Activated B cell treated with CpG ODN at 0.5 μM for 24 hours (primary cell): Measurements from ENCODE around the gene RIC3. TPM values are rescaled to one million over a fixed set of nuclear protein-coding genes. Genes with fewer than 3 reads are reported as not detected.

ENCODE experiments used
- ATAC-seq: fragments of 200-7000 bp; cut with Tn5 transposase; one replicate; pipeline ENCODE4 v1.10.0; 2021; ENCODE audit warnings: low read depth, mild to moderate bottlenecking, moderate library complexity
- CTCF ChIA-PET: fragments of 350-600 bp; sonication (Branson Sonifier 250); formaldehyde crosslinking; loops from one replicate; lab custom pipeline; 2021; ENCODE audit warnings: antibody characterized with exemption; lab: Charles Lee
- POLR2A ChIA-PET: fragments of 350-600 bp; sonication (Branson Sonifier 250); formaldehyde crosslinking; loops from one replicate; lab custom pipeline; 2021; ENCODE audit warnings: antibody characterized with exemption; lab: Charles Lee
- DNase-seq: peaks from one replicate; pipeline ENCODE4 v3.0.0; 2022
- H3K27ac Mint-ChIP-seq: one replicate; pipeline ENCODE4 v1.8.0; 2020; ENCODE audit warnings: mixed read lengths
- H3K27me3 Mint-ChIP-seq: one replicate; pipeline ENCODE4 v1.8.0; 2021; ENCODE audit warnings: mixed read lengths
- H3K36me3 Mint-ChIP-seq: one replicate; pipeline ENCODE4 v1.8.0; 2021; ENCODE audit warnings: low read depth, mixed read lengths
- H3K4me1 Mint-ChIP-seq: one replicate; pipeline ENCODE4 v1.8.0; 2021; ENCODE audit warnings: mixed read lengths
- H3K4me3 Mint-ChIP-seq: one replicate; pipeline ENCODE4 v1.8.0; 2020; ENCODE audit warnings: mild to moderate bottlenecking, mixed read lengths
- H3K9me3 Mint-ChIP-seq: one replicate; pipeline ENCODE4 v1.8.0; 2020; ENCODE audit warnings: mixed read lengths
- intact Hi-C: fragments of 100-400 bp; cut with micrococcal nuclease; formaldehyde crosslinking; loops from one replicate; pipeline ENCODE4 v1.15.1; 2024
- total RNA-seq: library from RNA; stranded (reverse); gene quantifications from 2 replicates; pipeline ENCODE4 v1.2.3, GENCODE V29; 2022
- TF ChIP-seq, protein P1 (sequence below): fragments of 200-600 bp; IDR thresholded peaks from one replicate; pipeline ENCODE4 v1.8.0; 2022; ENCODE audit warnings: antibody characterized with exemption, mild to moderate bottlenecking

Gene RIC3
- total RNA-seq, 1 donor from 2014 or later = 52.8 TPM

- ChIA-PET POLR2A (no interaction called here), CTCF (interaction anchor here (1.2 kb wide), 1 partner anchor 12 kb away, joined by 9 read pairs; no protein-coding TSS in a partner anchor)
- Mint-ChIP-seq H3K27me3 (no peaks in the 10 kb centered on the region), H3K4me1 (peaks cover 69% of the 10 kb centered on the region), H3K27ac (no peak overlapping the region), H3K36me3 (no peaks in the 10 kb centered on the region), H3K9me3 (no peaks in the 10 kb centered on the region), H3K4me3 (no peak overlapping the region)
- ATAC-seq = no peak
- no peak for DNase-seq
- intact Hi-C loops = loop anchor here (5.0 to 10.0 kb wide), 3 partner anchors 217 to 760 kb away; partner anchors contain the start of genes EIF3F and TMEM9B
- TF ChIP-seq, protein P1, sequence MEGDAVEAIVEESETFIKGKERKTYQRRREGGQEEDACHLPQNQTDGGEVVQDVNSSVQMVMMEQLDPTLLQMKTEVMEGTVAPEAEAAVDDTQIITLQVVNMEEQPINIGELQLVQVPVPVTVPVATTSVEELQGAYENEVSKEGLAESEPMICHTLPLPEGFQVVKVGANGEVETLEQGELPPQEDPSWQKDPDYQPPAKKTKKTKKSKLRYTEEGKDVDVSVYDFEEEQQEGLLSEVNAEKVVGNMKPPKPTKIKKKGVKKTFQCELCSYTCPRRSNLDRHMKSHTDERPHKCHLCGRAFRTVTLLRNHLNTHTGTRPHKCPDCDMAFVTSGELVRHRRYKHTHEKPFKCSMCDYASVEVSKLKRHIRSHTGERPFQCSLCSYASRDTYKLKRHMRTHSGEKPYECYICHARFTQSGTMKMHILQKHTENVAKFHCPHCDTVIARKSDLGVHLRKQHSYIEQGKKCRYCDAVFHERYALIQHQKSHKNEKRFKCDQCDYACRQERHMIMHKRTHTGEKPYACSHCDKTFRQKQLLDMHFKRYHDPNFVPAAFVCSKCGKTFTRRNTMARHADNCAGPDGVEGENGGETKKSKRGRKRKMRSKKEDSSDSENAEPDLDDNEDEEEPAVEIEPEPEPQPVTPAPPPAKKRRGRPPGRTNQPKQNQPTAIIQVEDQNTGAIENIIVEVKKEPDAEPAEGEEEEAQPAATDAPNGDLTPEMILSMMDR = no peak
These were observed 35.8 kb upstream of the RIC3 start for GRCh38 chr11:8204596-8204995.

- ChIA-PET POLR2A (no interaction called here), CTCF (interaction anchor here (0.7 to 1.2 kb wide), 2 partner anchors 11 to 13 kb away, joined by 3 to 9 read pairs; no protein-coding TSS in a partner anchor)
- Mint-ChIP-seq H3K4me1 (peaks cover 69% of the 10 kb centered on the region), H3K4me3 (no peak overlapping the region), H3K27ac (peak overlapping the region; percentile 73), H3K27me3 (no peaks in the 10 kb centered on the region), H3K36me3 (no peaks in the 10 kb centered on the region), H3K9me3 (no peaks in the 10 kb centered on the region)
- no peak for DNase-seq
- intact Hi-C loops = loop anchor here (5.0 to 10.0 kb wide), 3 partner anchors 217 to 761 kb away; partner anchors contain the start of genes EIF3F and TMEM9B
- no peak for ATAC-seq
- TF ChIP-seq, protein P1 = no peak
These were observed 35.2 kb upstream of the RIC3 start for GRCh38 chr11:8204025-8204424.

GRCh38 chr11:8203414-8203715, 34.5 kb upstream of the RIC3 start:
- TF ChIP-seq, protein P1 = no peak
- Mint-ChIP-seq H3K4me3 (no peak overlapping the region), H3K27me3 (no peaks in the 10 kb centered on the region), H3K36me3 (no peaks in the 10 kb centered on the region), H3K9me3 (no peaks in the 10 kb centered on the region), H3K27ac (peak overlapping the region; percentile 87), H3K4me1 (peaks cover 70% of the 10 kb centered on the region)
- ChIA-PET CTCF (interaction anchor here (0.7 to 2.4 kb wide), 4 partner anchors 10 to 60 kb away, joined by 3 to 22 read pairs (median 10); partner anchors contain the start of gene LMO1), POLR2A (interaction anchor here (0.5 kb wide), 1 partner anchor 754 kb away, joined by 3 read pairs; no protein-coding TSS in a partner anchor)
- no peak for DNase-seq
- no peak for ATAC-seq
- intact Hi-C loops = loop anchor here (2.0 to 10.0 kb wide), 4 partner anchors 139 to 761 kb away; partner anchors contain the start of genes EIF3F and TMEM9B

- H3K36me3 Mint-ChIP-seq = no peaks in the 10 kb centered on the region
- H3K9me3 Mint-ChIP-seq = no peaks in the 10 kb centered on the region
- CTCF ChIA-PET = interaction anchor here (1.0 to 2.4 kb wide), 4 partner anchors 10 to 61 kb away, joined by 4 to 22 read pairs (median 10); partner anchors contain the start of gene LMO1
- POLR2A ChIA-PET = interaction anchor here (0.5 to 1.4 kb wide), 3 partner anchors 9 to 755 kb away, joined by 3 to 6 read pairs (median 6); partner anchors contain the start of genes RPL27A and TRIM66
- peak overlapping the region; percentile 16 for H3K4me3 Mint-ChIP-seq
- no peak for DNase-seq
- intact Hi-C loops = loop anchor here (1.0 to 10.0 kb wide), 6 partner anchors 10 to 762 kb away; partner anchors contain the start of genes EIF3F, RPL27A, TMEM9B and TRIM66
- peak overlapping the region; percentile 87 for H3K27ac Mint-ChIP-seq
- H3K4me1 Mint-ChIP-seq = peaks cover 73% of the 10 kb centered on the region
- no peaks in the 10 kb centered on the region for H3K27me3 Mint-ChIP-seq
- ATAC-seq = no peak
- TF ChIP-seq, protein P1 = no peak
These were observed 33.9 kb upstream of the RIC3 start for GRCh38 chr11:8202516-8203413.
